NCI-H1930 (cell line): ENCODE data around the gene RBMS3.

Experiments
- DNase-seq, 2 experiments: peaks; one replicate each; lab custom pipeline; 2025; lab: John Stamatoyannopoulos, UW

The RBMS3 gene

GRCh38 chr3:29940759-29941323, 660.0 kb downstream of the RBMS3 start:
- no peak for DNase-seq

GRCh38 chr3:29942297-29942696, 661.4 kb downstream of the RBMS3 start:
- DNase-seq: no peak

GRCh38 chr3:29949131-29949530, 668.3 kb downstream of the RBMS3 start:
- no peak for DNase-seq

- DNase-seq: no peak
Measured at GRCh38 chr3:29949940-29950616, 669.2 kb downstream of the RBMS3 start.

DNA sequence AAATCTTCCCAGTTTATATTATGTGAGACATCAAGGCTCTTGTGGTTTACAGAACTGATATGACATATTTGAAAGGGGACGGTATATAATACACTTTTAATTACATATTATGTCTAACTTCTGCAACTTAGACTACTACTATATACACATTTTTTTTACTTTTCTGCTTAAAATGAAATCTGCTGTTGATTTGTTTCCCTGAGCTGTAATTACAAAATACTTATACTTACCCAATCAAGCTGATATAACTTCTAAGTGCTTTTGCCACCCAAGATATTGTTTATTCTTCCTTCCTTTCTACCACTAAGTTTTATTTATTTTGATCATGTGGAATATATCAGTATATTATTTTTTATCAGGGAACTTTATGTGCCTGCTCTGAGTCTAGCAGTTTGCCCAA, 671.6 kb downstream of the RBMS3 start:
- DNase-seq: no peak

DNA sequence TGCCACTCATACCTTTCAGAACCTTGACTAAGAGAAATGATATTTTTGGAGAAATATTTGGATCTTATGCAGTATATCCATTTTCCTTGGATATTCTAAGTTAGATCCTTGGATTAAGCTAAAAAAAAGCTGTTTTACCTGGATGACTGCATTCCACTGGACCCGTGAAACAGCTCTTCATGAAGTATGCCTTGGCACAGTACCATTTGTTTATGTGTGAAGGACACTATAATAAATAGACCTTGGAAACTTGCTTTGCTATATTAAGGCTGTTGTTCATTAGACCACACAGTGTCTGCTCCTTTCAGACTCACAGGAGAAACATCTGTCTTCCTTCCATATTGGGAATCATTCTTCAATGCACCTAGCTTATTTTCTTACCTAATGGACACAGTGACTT, 674.5 kb downstream of the RBMS3 start:
- DNase-seq: no peak

DNA sequence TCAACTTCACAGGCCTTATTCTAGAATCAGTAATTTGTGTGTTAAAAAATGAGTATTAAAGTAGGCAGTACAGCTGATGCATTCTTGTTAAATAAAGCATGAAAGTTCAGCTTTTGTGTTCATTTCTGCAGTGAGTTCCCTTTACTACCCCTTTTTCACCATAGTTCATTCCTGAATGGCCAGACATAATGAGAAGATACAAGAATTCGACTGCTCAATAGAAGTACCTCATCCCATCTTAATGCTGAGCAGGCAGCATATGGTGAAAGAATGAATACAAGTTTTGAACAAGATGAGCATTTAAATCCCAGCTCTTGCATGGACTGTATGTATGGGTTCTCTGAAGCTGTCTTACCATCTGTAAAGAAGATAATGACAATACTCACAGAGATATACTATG, 677.9 kb downstream of the RBMS3 start:
- DNase-seq: no peak

DNA sequence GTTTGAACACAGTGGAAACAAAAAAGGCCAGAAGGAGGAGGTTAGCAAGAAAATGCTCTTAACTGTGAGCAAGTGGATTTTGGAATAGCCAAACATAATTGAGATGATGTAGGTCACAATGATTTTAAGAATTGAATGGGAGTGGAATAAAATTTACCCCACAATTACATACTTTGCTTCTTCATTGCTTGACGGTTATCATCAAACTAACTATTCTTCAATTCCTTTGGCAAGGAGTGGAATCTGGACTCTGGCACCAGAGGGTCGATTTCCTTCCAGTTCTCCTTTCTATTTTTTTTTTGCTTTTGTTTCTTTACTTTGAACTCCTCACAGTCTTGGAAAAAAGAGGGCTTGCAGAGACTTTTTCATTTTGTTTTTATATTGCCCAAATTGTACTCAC, 691.0 kb downstream of the RBMS3 start:
- DNase-seq: no peak

GRCh38 chr3:29972320-29972993, 691.6 kb downstream of the RBMS3 start:
- no peak for DNase-seq

DNA sequence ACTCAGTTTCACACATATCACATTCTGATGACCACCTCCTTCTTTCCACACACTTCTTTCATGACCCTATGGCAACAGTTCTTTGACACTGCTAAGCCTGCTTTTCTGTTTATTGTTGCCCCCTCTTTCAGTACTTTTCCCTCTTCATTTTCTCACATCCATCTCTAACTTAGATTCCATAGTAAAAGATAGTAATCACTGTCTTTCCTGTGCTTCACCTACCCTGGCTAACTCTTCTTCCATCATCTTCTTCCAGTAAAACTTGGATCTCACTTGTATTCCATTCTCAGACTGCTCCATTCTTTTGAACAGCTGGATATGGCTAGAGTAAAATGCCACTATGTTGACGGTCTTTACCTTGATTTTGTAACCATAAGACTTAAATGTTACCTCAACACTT, 692.9 kb downstream of the RBMS3 start:
- DNase-seq: no peak

DNA sequence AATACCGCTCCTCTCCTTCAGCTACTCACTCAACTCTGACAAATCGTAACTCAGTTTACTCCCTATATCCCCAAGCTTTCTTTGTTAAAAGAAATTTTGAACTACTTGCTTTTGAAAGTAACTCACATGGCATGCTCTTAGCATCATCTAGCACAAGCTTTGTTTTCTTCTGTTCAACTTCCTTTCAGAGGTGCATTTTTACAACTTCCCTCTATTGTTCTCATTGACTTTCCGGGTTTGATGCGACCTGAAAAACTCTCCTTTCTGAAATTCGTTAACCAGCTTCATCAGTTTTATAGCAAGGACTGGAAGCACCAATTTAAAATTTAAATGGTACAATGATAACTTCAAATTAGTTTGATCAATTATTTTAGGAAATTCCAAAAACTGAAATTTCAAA, 696.0 kb downstream of the RBMS3 start:
- DNase-seq: no peak

- no peak for DNase-seq
Measured at GRCh38 chr3:29977360-29977759, 696.5 kb downstream of the RBMS3 start.

GRCh38 chr3:29978036-29978435, 697.2 kb downstream of the RBMS3 start:
- DNase-seq: no peak

DNA sequence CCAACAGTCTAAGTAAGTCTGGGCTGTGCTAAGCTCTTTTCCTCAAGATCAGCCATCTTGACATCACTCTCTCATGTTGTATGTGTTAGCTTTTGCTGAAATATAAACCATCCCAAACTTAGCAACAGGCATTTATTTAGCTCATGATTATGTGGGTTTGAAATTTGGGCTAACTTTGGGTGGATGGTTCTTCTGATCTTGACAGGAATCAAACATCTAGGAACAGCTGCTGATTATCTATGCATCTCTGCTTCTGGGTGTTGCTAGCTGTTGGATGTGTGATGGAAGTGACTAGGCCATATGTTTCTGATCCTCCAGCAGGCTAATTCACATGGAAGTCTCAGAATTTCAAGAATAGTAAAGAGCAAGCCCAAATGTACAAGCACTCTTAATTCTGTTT, 710.3 kb downstream of the RBMS3 start:
- no peak for DNase-seq

- no peak for DNase-seq
Measured at GRCh38 chr3:30002797-30003196, 721.9 kb downstream of the RBMS3 start.

GRCh38 chr3:30003741-30004140, 722.9 kb downstream of the RBMS3 start:
- no peak for DNase-seq

GRCh38 chr3:30004481-30004880, 723.6 kb downstream of the RBMS3 start:
- no peak for DNase-seq

- DNase-seq: no peak
Measured at GRCh38 chr3:30006111-30006510, 725.2 kb downstream of the RBMS3 start.

GRCh38 chr3:30007668-30008067, 726.8 kb downstream of the RBMS3 start:
- DNase-seq: no peak

DNA sequence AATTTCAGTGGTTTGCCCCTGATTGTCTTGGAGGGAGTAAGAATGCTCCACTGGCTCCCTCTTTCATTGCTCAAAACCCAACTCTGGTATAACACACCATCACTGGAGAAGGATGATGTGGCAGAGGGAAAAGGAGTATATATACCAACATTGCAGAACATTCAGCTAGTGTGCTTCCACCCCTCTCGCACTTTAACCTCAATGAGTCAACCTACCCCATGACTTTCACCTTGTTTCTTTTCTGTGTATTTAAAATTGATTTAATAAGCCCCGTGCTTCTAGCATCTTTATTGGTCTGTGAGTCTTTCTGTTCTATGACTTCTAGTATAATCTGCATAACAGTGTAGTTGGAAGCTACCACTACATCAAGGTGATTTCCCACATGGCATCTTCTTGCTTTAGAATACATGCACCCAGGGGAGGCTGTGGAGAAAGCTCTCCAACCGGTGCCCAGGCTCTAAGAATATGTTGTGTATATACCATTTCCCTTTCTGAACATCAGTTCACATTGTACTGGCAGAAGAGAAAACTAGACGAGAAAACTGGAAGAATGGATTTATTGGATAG, 730.4 kb downstream of the RBMS3 start:
- no peak for DNase-seq

GRCh38 chr3:30012941-30013543, 732.2 kb downstream of the RBMS3 start:
- DNase-seq: peak; percentile 4 to 10

GRCh38 chr3:30017901-30018300, 737.0 kb downstream of the RBMS3 start:
- DNase-seq: no peak

DNA sequence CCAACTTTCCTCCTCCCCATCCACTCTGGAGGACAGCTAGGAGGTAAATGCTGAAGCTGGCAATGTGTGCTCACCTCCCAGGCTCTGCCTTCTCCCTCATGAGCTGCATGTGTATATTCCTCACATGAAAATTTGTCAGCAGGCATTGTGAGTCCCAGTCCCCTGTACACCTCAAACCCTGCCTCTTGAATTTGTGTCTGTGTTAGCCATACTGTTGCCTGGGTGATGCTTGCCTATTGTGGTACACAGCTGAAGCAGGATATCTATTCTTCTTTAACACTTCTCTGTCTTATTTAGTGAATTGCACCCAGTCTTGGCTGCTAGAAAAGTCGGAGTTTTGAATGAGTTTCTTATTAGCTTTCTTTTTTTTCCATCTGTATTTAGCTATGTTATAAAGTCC, 739.5 kb downstream of the RBMS3 start:
- DNase-seq: no peak
